ENCODE data around the gene RASGEF1C.

The RASGEF1C gene

DNA sequence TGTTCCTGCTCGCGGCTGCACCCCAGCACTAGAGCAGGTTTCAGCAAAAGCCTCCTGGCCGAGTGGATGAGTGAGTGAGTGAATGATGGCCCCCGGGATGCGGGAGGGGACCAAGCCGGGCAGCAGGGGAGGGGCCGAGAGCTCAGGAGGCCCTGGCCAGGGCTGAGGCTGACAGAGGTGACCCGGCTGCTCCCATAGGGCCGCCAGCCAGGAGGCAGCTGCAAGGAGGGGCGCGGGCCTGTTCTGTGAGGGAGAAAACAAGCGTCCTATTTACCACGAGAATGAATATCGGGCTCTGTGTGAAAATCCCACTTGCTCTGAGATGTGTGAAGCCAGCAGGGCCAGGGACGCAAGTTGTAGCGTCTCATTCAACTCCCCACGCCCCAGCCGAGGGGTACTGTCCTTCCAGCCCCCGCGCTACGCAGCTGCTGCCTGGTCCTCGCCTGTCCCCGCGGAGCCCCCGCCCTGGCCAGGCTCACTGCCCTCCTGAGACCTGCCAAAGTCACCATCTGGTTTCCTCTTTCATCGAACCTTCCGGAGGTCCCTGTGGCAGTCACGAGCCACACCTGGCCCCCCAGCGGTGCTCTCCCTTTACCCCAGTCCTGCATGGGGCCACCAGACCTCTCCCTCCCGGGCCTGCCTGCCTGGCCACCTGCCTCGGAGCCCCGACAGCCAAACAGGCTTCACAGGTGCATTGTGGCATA, 38.8 kb downstream of the RASGEF1C start:
- no peaks in the 10 kb centered on the region for H4K20me1 ChIP-seq (ENCODE audit: insufficient read depth)

GRCh38 chr5:180169248-180170105, 39.5 kb downstream of the RASGEF1C start:
- Histone ChIP-seq H3K4me2 (no peak overlapping the region), H2AFZ (ENCODE audit: low read depth) (no peak overlapping the region), H3K27ac (no peak overlapping the region), H3K4me3 (IDR thresholded peaks at IDR 0.05; ENCODE audit: insufficient read depth, low read depth, low read length) (no peak overlapping the region), H3K9ac (no peak overlapping the region), H4K20me1 (ENCODE audit: insufficient read depth) (no peaks in the 10 kb centered on the region), H3K27me3 (ENCODE audit: insufficient read depth, low read depth) (no peaks in the 10 kb centered on the region), H3K79me2 (ENCODE audit: insufficient read depth, low read depth) (no peaks in the 10 kb centered on the region), H3K36me3 (ENCODE audit: insufficient read depth) (no peaks in the 10 kb centered on the region), H3K4me1 (ENCODE audit: low read depth, poor library complexity, severe bottlenecking) (no peaks in the 10 kb centered on the region)
- TF ChIP-seq, protein P1, sequence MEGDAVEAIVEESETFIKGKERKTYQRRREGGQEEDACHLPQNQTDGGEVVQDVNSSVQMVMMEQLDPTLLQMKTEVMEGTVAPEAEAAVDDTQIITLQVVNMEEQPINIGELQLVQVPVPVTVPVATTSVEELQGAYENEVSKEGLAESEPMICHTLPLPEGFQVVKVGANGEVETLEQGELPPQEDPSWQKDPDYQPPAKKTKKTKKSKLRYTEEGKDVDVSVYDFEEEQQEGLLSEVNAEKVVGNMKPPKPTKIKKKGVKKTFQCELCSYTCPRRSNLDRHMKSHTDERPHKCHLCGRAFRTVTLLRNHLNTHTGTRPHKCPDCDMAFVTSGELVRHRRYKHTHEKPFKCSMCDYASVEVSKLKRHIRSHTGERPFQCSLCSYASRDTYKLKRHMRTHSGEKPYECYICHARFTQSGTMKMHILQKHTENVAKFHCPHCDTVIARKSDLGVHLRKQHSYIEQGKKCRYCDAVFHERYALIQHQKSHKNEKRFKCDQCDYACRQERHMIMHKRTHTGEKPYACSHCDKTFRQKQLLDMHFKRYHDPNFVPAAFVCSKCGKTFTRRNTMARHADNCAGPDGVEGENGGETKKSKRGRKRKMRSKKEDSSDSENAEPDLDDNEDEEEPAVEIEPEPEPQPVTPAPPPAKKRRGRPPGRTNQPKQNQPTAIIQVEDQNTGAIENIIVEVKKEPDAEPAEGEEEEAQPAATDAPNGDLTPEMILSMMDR (conservative IDR thresholded peaks at IDR 0.05; ENCODE audit: low read depth, low read length), result no peak

More for the DNA sequence above, 38.8 kb downstream of the RASGEF1C start:
- Histone ChIP-seq H3K4me3 (IDR thresholded peaks at IDR 0.05; ENCODE audit: insufficient read depth, low read depth, low read length) (no peak overlapping the region), H3K36me3 (ENCODE audit: insufficient read depth) (no peaks in the 10 kb centered on the region), H3K4me1 (ENCODE audit: low read depth, poor library complexity, severe bottlenecking) (no peaks in the 10 kb centered on the region), H3K27me3 (ENCODE audit: insufficient read depth, low read depth) (no peaks in the 10 kb centered on the region), H2AFZ (ENCODE audit: low read depth) (no peak overlapping the region), H3K4me2 (no peak overlapping the region), H3K79me2 (ENCODE audit: insufficient read depth, low read depth) (no peaks in the 10 kb centered on the region), H3K9ac (no peak overlapping the region), H3K27ac (no peak overlapping the region)
- TF ChIP-seq, protein P1 (conservative IDR thresholded peaks at IDR 0.05; ENCODE audit: low read depth, low read length), result no peak

- Histone ChIP-seq H3K27me3 (ENCODE audit: insufficient read depth, low read depth) (no peaks in the 10 kb centered on the region), H3K36me3 (ENCODE audit: insufficient read depth) (no peaks in the 10 kb centered on the region), H3K79me2 (ENCODE audit: insufficient read depth, low read depth) (no peaks in the 10 kb centered on the region), H2AFZ (ENCODE audit: low read depth) (no peak overlapping the region), H3K9ac (no peak overlapping the region), H4K20me1 (ENCODE audit: insufficient read depth) (no peaks in the 10 kb centered on the region), H3K4me3 (IDR thresholded peaks at IDR 0.05; ENCODE audit: insufficient read depth, low read depth, low read length) (no peak overlapping the region), H3K4me1 (ENCODE audit: low read depth, poor library complexity, severe bottlenecking) (no peaks in the 10 kb centered on the region), H3K27ac (no peak overlapping the region), H3K4me2 (no peak overlapping the region)
- TF ChIP-seq, protein P1 (conservative IDR thresholded peaks at IDR 0.05; ENCODE audit: low read depth, low read length), result no peak
Measured at GRCh38 chr5:180168758-180169157, 40.3 kb downstream of the RASGEF1C start.

DNA sequence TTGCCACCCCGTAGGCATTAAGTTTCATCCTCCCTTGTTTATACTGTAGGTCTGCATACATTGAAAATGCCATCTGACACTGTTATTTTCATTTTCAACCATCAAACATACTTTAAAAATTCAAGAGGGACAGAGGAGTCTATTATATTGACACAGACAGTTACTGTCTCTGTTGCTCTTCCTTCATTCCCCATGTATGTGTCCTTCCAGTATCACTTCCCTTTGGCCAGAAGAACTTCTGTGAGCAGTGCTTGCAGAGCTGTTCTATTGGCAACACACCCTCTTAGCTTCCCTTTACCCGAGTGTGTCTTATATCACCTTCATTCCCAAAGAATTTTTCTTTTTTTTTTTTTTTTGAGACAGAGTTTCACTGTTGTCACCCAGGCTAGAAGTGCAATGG, 42.8 kb downstream of the RASGEF1C start:
- TF ChIP-seq, protein P1 (conservative IDR thresholded peaks at IDR 0.05; ENCODE audit: low read depth, low read length), result no peak
- no peak overlapping the region for H3K4me2 ChIP-seq
- H3K27me3 ChIP-seq (ENCODE audit: insufficient read depth, low read depth), result no peaks in the 10 kb centered on the region

More for the DNA sequence above, 42.8 kb downstream of the RASGEF1C start:
- no peak overlapping the region for H2AFZ ChIP-seq (ENCODE audit: low read depth)
- no peaks in the 10 kb centered on the region for H3K79me2 ChIP-seq (ENCODE audit: insufficient read depth, low read depth)
- H4K20me1 ChIP-seq (ENCODE audit: insufficient read depth), result no peaks in the 10 kb centered on the region
- H3K4me3 ChIP-seq (IDR thresholded peaks at IDR 0.05; ENCODE audit: insufficient read depth, low read depth, low read length), result no peak overlapping the region
- H3K4me1 ChIP-seq (ENCODE audit: low read depth, poor library complexity, severe bottlenecking), result no peaks in the 10 kb centered on the region
- H3K27ac ChIP-seq, result no peak overlapping the region
- H3K9ac ChIP-seq, result no peak overlapping the region
- H3K36me3 ChIP-seq (ENCODE audit: insufficient read depth), result no peaks in the 10 kb centered on the region

Measured in KMS-11 (cell line).